IMR-90 (cell line): ENCODE data around the gene THRA. TPM values are rescaled to one million over a fixed set of nuclear protein-coding genes. Genes with fewer than 3 reads are reported as not detected.

Source experiments
- ATAC-seq: fragments of 200-7000 bp; cut with Tn5 transposase; 2 replicates; pipeline ENCODE4 v1.9.1; 2020; ENCODE audit warnings: low read depth, mild to moderate bottlenecking, moderate library complexity
- BruUV-seq: library from RNA; stranded (reverse); fragments of 400-500 nt; replicated peaks from 2 replicates; lab custom pipeline; 2021; lab: Mats Ljungman, UMichigan
- CTCF ChIA-PET: fragments of 300-600 bp; formaldehyde crosslinking; extraction: SDS; loops from one replicate; lab custom pipeline; 2021; ENCODE audit warnings: antibody characterized with exemption; lab: Yijun Ruan, JAX
- POLR2A ChIA-PET: fragments of 300-600 bp; sonication (Branson Sonifier 250); formaldehyde crosslinking; loops from one replicate; lab custom pipeline; 2022; ENCODE audit warnings: antibody characterized with exemption; ENCODE audit not compliant: unreplicated experiment; lab: Charles Lee
- DNase-seq: peaks from one replicate; pipeline ENCODE4 v3.0.0; 2013
- H2AFZ ChIP-seq: replicated peaks from 2 replicates; pipeline ENCODE3; 2013; ENCODE audit warnings: low read length, mild to moderate bottlenecking; ENCODE audit not compliant: poor library complexity
- H2AK5ac ChIP-seq: 2 replicates; pipeline ENCODE4 v1.6.1; 2013; ENCODE audit warnings: low read depth, low read length, inconsistent platforms
- H2AK9ac ChIP-seq: replicated peaks from 2 replicates; pipeline ENCODE3; 2013; ENCODE audit warnings: mild to moderate bottlenecking, low read depth, low read length, moderate library complexity; ENCODE audit not compliant: poor library complexity
- H2BK120ac ChIP-seq: 2 replicates; pipeline ENCODE4 v1.6.1; 2013; ENCODE audit warnings: low read depth, low read length, inconsistent platforms
- H2BK15ac ChIP-seq: 3 replicates; pipeline ENCODE4 v1.6.1; 2013; ENCODE audit warnings: low read depth, low read length, inconsistent platforms
- H2BK20ac ChIP-seq: 2 replicates; pipeline ENCODE4 v1.6.1; 2013; ENCODE audit warnings: low read depth, mild to moderate bottlenecking, inconsistent platforms, low read length, moderate library complexity
- H2BK5ac ChIP-seq: 2 replicates; pipeline ENCODE4 v1.6.1; 2013; ENCODE audit warnings: mild to moderate bottlenecking, low read depth, low read length, inconsistent platforms; ENCODE audit not compliant: poor library complexity, severe bottlenecking
- H3K14ac ChIP-seq: replicated peaks from 2 replicates; pipeline ENCODE4 v1.6.1; 2013; ENCODE audit warnings: low read depth, low read length, inconsistent platforms
- H3K18ac ChIP-seq: 2 replicates; pipeline ENCODE4 v1.6.1; 2013; ENCODE audit warnings: low read depth, low read length, control low read depth
- H3K23ac ChIP-seq: 2 replicates; pipeline ENCODE4 v1.6.1; 2013; ENCODE audit warnings: low read depth, low read length, inconsistent platforms
- H3K27ac ChIP-seq: 2 replicates; pipeline ENCODE4 v1.5.1; 2013; ENCODE audit warnings: mild to moderate bottlenecking, control low read depth, low read length; ENCODE audit not compliant: insufficient read depth
- H3K27me3 ChIP-seq: 2 replicates; pipeline ENCODE4 v1.6.1; 2013; ENCODE audit warnings: low read length; ENCODE audit not compliant: control insufficient read depth, insufficient read depth
- H3K36me3 ChIP-seq: 2 replicates; pipeline ENCODE4 v1.6.1; 2013; ENCODE audit warnings: low read length, mixed read lengths; ENCODE audit not compliant: control insufficient read depth, insufficient read depth
- H3K4ac ChIP-seq: 2 replicates; pipeline ENCODE4 v1.6.1; 2013; ENCODE audit warnings: low read depth, low read length, inconsistent platforms
- H3K4me1 ChIP-seq: 2 replicates; pipeline ENCODE4 v1.6.1; 2013; ENCODE audit warnings: low read length, mixed read lengths; ENCODE audit not compliant: control insufficient read depth, insufficient read depth
- H3K4me2 ChIP-seq: 2 replicates; pipeline ENCODE4 v1.6.1; 2013; ENCODE audit warnings: low read depth, mild to moderate bottlenecking, control low read depth, low read length, moderate library complexity
- H3K4me3 ChIP-seq: 2 replicates; pipeline ENCODE4 v1.5.1; 2013; ENCODE audit warnings: low read depth, mild to moderate bottlenecking, control low read depth, low read length, moderate library complexity; ENCODE audit not compliant: insufficient read depth
- H3K56ac ChIP-seq: 2 replicates; pipeline ENCODE4 v1.6.1; 2013; ENCODE audit warnings: low read length, inconsistent platforms; ENCODE audit not compliant: insufficient read depth; ENCODE audit errors: extremely low read depth
- H3K79me1 ChIP-seq, 2 experiments: 2 replicates each; pipeline ENCODE4 v1.6.1; 2013; ENCODE audit warnings: low read length in 2 of 2, inconsistent platforms in 1 of 2, low read depth in 1 of 2
- H3K9ac ChIP-seq: 2 replicates; pipeline ENCODE4 v1.6.1; 2013; ENCODE audit warnings: low read depth, low read length, control low read depth
- H3K9me1 ChIP-seq: 2 replicates; pipeline ENCODE4 v1.6.1; 2013; ENCODE audit warnings: low read length, inconsistent platforms; ENCODE audit not compliant: insufficient read depth
- H3K9me3 ChIP-seq: 2 replicates; pipeline ENCODE4 v1.6.1; 2013; ENCODE audit warnings: low read length; ENCODE audit not compliant: control insufficient read depth, insufficient read depth
- H4K20me1 ChIP-seq: 2 replicates; pipeline ENCODE4 v1.6.1; 2013; ENCODE audit warnings: low read length, inconsistent platforms; ENCODE audit not compliant: insufficient read depth
- H4K5ac ChIP-seq: 2 replicates; pipeline ENCODE4 v1.6.1; 2013; ENCODE audit warnings: mild to moderate bottlenecking, low read depth, low read length, control low read depth
- H4K8ac ChIP-seq, 2 experiments: 2 replicates each; pipeline ENCODE4 v1.6.1; 2013; ENCODE audit warnings: low read depth in 2 of 2, low read length in 2 of 2, control low read depth in 1 of 2, inconsistent platforms in 1 of 2
- H4K91ac ChIP-seq: 2 replicates; pipeline ENCODE4 v1.6.1; 2013; ENCODE audit warnings: low read depth, low read length, inconsistent platforms; ENCODE audit not compliant: insufficient read depth
- BHLHE40 ChIP-seq: fragments of 150-350 bp; IDR thresholded peaks from 2 replicates; pipeline ENCODE4 v1.6.1; 2016; ENCODE audit warnings: mild to moderate bottlenecking, low read depth, low read length
- CEBPB ChIP-seq: IDR thresholded peaks from 2 replicates; pipeline ENCODE4 v1.6.1; 2012; ENCODE audit warnings: low read depth, low read length, improper control_type of control experiment
- CHD1 ChIP-seq: IDR thresholded peaks from 2 replicates; pipeline ENCODE4 v1.6.1; 2012; ENCODE audit warnings: low read depth, low read length, improper control_type of control experiment
- ELK1 ChIP-seq: fragments of 150-350 bp; IDR thresholded peaks from 2 replicates; pipeline ENCODE4 v1.6.1; 2016; ENCODE audit warnings: low read depth, mild to moderate bottlenecking, low read length, moderate library complexity, borderline replicate concordance
- MAFK ChIP-seq: IDR thresholded peaks from 2 replicates; pipeline ENCODE4 v1.6.1; 2012; ENCODE audit warnings: low read depth, low read length, improper control_type of control experiment
- MAZ ChIP-seq: IDR thresholded peaks from 2 replicates; pipeline ENCODE4 v1.6.1; 2012; ENCODE audit warnings: low read depth, mild to moderate bottlenecking, low read length, improper control_type of control experiment, moderate library complexity, borderline replicate concordance
- MXI1 ChIP-seq: IDR thresholded peaks from 2 replicates; pipeline ENCODE4 v1.6.1; 2012; ENCODE audit warnings: low read depth, mild to moderate bottlenecking, low read length, moderate library complexity, borderline replicate concordance
- NFE2L2 ChIP-seq: fragments of 150-350 bp; IDR thresholded peaks from 2 replicates; pipeline ENCODE4 v1.6.1; 2016; ENCODE audit warnings: low read depth, mild to moderate bottlenecking, low read length
- RAD21 ChIP-seq: IDR thresholded peaks from 2 replicates; pipeline ENCODE4 v1.6.1; 2012; ENCODE audit warnings: low read length, improper control_type of control experiment
- RCOR1 ChIP-seq: IDR thresholded peaks from 2 replicates; pipeline ENCODE4 v1.6.1; 2012; ENCODE audit warnings: mild to moderate bottlenecking, low read length, improper control_type of control experiment; ENCODE audit not compliant: insufficient replicate concordance
- RFX5 ChIP-seq: IDR thresholded peaks from 2 replicates; pipeline ENCODE4 v1.8.0; 2012; ENCODE audit warnings: low read depth, mild to moderate bottlenecking, low read length, moderate library complexity
- SMC3 ChIP-seq: fragments of 150-350 bp; IDR thresholded peaks from 2 replicates; pipeline ENCODE4 v1.6.1; 2016; ENCODE audit warnings: low read depth, mild to moderate bottlenecking, antibody characterized with exemption, low read length, moderate library complexity
- USF2 ChIP-seq: fragments of 150-350 bp; IDR thresholded peaks from 2 replicates; pipeline ENCODE4 v1.6.1; 2017; ENCODE audit warnings: mild to moderate bottlenecking, antibody characterized with exemption, low read length, low read depth
- WGBS, 2 experiments: methylation state at CpG; one replicate each; pipeline versions ENCODE4 v1.1.5 to v1.1.7; 2013; ENCODE audit warnings: missing lambda C conversion rate in 2 of 2; ENCODE audit not compliant: insufficient read length in 1 of 2; ENCODE audit errors: extremely low coverage in 2 of 2; 5-methylcytosine and 5-hydroxymethylcytosine counted together
- dilution Hi-C: fragments of 300-500 bp; cut with HindIII; formaldehyde crosslinking; loops from one replicate; pipeline ENCODE4 v1.14.3; 2018; ENCODE audit warnings: low sequenced_read_pairs; ENCODE audit not compliant: unreplicated experiment
- in situ Hi-C: fragments of 300-500 bp; cut with MboI; formaldehyde crosslinking; loops from 3 replicates; pipeline ENCODE4 v1.14.3; 2019; ENCODE audit warnings: low sequenced_read_pairs, inconsistent platforms, mixed read lengths
- intact Hi-C: fragments of 100-400 bp; cut with micrococcal nuclease; formaldehyde crosslinking; loops from 2 replicates; pipeline ENCODE4 v1.10.0; 2022
- polyA plus RNA-seq, 3 experiments: library from polyadenylated mRNA; depleted of rRNA; stranded (reverse); fragments of >200 nt; gene quantifications; 2 replicates each; pipeline ENCODE4 v1.2.3, GENCODE V29; 2012; ENCODE audit warnings: low replicate concordance in 1 of 3
- total RNA-seq: library from RNA; depleted of rRNA; stranded (reverse); fragments of >200 nt; gene quantifications from 2 replicates; pipeline ENCODE4 v1.2.3, GENCODE V29; 2012

The THRA gene
- total and polyA plus RNA-seq, 2 of the 4 experiments (the other 2 are of a cell fraction): 22.0 to 23.4 TPM

- peaks cover 36% of the 10 kb centered on the region for H3K4me1 ChIP-seq
- no peak overlapping the region for H3K23ac ChIP-seq
- H2AK9ac ChIP-seq: no peak overlapping the region
- dilution Hi-C loops (no loop called here), in situ Hi-C loops (loop anchor here (10.0 kb wide), 1 partner anchor 262 kb away; the partner anchor contains the start of gene CDC6), intact Hi-C loops (no loop called here)
- no peak for DNase-seq
- 0 out of 4 replicates have a peak, but pooled peaks cover 0 to 6% of the 10 kb centered on the region in 2 experiments for H3K79me1 ChIP-seq
- H3K9me3 ChIP-seq: no peaks in the 10 kb centered on the region
- no peak overlapping the region for H3K4ac ChIP-seq
- ChIA-PET POLR2A (no interaction called here), CTCF (interaction anchor here (0.6 to 1.5 kb wide), 3 partner anchors 9 to 182 kb away, joined by 3 to 5 read pairs (median 4); no protein-coding TSS in a partner anchor)
- TF ChIP-seq RFX5 (no peak), MXI1 (no peak), MAZ (no peak), SMC3 (no peak), ELK1 (no peak), BHLHE40 (no peak), RCOR1 (no peak), CEBPB (no peak), NFE2L2 (no peak), RAD21 (no peak), CHD1 (no peak), MAFK (no peak), USF2 (no peak)
- H3K27me3 ChIP-seq: no peaks in the 10 kb centered on the region
- no peak overlapping the region for H3K18ac ChIP-seq
- H3K14ac ChIP-seq: no peak overlapping the region
- no peaks in the 10 kb centered on the region for H4K20me1 ChIP-seq
- H2AK5ac ChIP-seq: no peak overlapping the region
- WGBS, 2 experiments: 96% methylated on average over 3 of the region's 9 CpGs; no CpG with 5 or more reads in 1 of the 2 experiments
- no peak overlapping the region for H4K5ac ChIP-seq
- peaks cover 36% of the 10 kb centered on the region for H3K36me3 ChIP-seq
- no peak overlapping the region for H2AFZ ChIP-seq
- no TSS peak for BruUV-seq
- no peak overlapping the region for H2BK120ac ChIP-seq
- H3K27ac ChIP-seq: no peak overlapping the region
- no peak overlapping the region for H2BK15ac ChIP-seq
- H4K91ac ChIP-seq: no peak overlapping the region
- H3K9ac ChIP-seq: no peak overlapping the region
- H2BK20ac ChIP-seq: no peak overlapping the region
- H3K56ac ChIP-seq: no peak overlapping the region
- H3K9me1 ChIP-seq: peaks cover 2% of the 10 kb centered on the region; the same call in 1 of the 2 replicates
- H2BK5ac ChIP-seq: no peak overlapping the region
- H4K8ac ChIP-seq: no peak overlapping the region
- H3K4me3 ChIP-seq: no peak overlapping the region
- H3K4me2 ChIP-seq: no peak overlapping the region
- no peak for ATAC-seq
These were observed 40.3 kb upstream of the THRA start for GRCh38 chr17:40022497-40022896.
